HG03439 (cell line): ENCODE results near the gene AKR1C4.

Experiments
- ATAC-seq: cut with Tn5 transposase; IDR thresholded peaks from one replicate; pipeline ENCODE4 v1.9.1; 2021; ENCODE audit warnings: mild to moderate bottlenecking, moderate library complexity; ENCODE audit not compliant: unreplicated experiment

The AKR1C4 gene

GRCh38 chr10:5265139-5265538 is 68.5 kb downstream of the AKR1C4 start:
- ATAC-seq, result no peak

GRCh38 chr10:5266351-5266750 is 69.7 kb downstream of the AKR1C4 start:
- no peak for ATAC-seq

- ATAC-seq, result no peak
Measured at GRCh38 chr10:5266804-5267203, 70.2 kb downstream of the AKR1C4 start.

- ATAC-seq, result no peak
Measured at GRCh38 chr10:5268234-5268633, 71.6 kb downstream of the AKR1C4 start.
